ENCODE data around the gene NFATC3. TPM values are rescaled to one million over a fixed set of nuclear protein-coding genes. Genes with fewer than 3 reads are reported as not detected.

NFATC3 gene
- total RNA-seq, 1 experiment from 2014 or later: 33.0 TPM

DNA sequence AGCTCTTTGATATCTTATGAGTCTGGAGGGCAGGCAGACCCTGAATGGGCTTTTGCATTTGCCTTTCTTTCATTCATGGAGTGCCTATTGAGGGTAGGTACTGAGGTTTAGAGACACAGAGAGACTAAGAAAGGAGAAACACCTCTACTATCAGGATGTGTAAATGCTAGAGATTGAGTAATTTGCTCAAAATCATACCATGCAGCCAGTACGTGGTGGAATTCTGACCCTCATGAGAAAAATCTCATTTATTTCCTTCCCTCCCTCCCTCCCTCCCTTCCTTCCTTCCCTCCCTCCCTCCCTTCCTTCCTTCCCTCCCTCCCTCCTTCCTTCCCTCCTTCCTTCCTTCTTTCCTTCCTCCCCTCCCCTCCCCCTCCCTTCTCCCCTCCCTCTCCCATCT, 18.4 kb upstream of the NFATC3 start:
- TF ChIP-seq, protein P1, sequence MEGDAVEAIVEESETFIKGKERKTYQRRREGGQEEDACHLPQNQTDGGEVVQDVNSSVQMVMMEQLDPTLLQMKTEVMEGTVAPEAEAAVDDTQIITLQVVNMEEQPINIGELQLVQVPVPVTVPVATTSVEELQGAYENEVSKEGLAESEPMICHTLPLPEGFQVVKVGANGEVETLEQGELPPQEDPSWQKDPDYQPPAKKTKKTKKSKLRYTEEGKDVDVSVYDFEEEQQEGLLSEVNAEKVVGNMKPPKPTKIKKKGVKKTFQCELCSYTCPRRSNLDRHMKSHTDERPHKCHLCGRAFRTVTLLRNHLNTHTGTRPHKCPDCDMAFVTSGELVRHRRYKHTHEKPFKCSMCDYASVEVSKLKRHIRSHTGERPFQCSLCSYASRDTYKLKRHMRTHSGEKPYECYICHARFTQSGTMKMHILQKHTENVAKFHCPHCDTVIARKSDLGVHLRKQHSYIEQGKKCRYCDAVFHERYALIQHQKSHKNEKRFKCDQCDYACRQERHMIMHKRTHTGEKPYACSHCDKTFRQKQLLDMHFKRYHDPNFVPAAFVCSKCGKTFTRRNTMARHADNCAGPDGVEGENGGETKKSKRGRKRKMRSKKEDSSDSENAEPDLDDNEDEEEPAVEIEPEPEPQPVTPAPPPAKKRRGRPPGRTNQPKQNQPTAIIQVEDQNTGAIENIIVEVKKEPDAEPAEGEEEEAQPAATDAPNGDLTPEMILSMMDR (conservative IDR thresholded peaks at IDR 0.05): no peak
- no peaks in the 10 kb centered on the region for H3K23me2 ChIP-seq (ENCODE audit: insufficient read length, low read depth, low read length, poor library complexity, severe bottlenecking)

More for the DNA sequence above, 18.4 kb upstream of the NFATC3 start:
- Histone ChIP-seq H2BK20ac (ENCODE audit: low read depth, low read length, poor library complexity, severe bottlenecking) (no peak overlapping the region), H2AK5ac (ENCODE audit: insufficient read length, low read length) (no peak overlapping the region), H3K27me3 (ENCODE audit: insufficient read depth, low read length) (no peaks in the 10 kb centered on the region), H3K9ac (ENCODE audit: extremely low read depth, insufficient read length, low read length) (no peak overlapping the region), H3K14ac (ENCODE audit: insufficient read depth, low read length) (no peak overlapping the region), H3K56ac (ENCODE audit: insufficient read length, low read depth, low read length) (no peak overlapping the region), H3K79me2 (ENCODE audit: insufficient read depth, low read length) (no peaks in the 10 kb centered on the region), H2BK12ac (ENCODE audit: insufficient read length, low read depth, low read length) (no peak overlapping the region), H2AFZ (ENCODE audit: low read length) (no peak overlapping the region), H3K79me1 (ENCODE audit: insufficient read depth, low read depth, low read length, poor library complexity, severe bottlenecking) (no peaks in the 10 kb centered on the region), H3K23ac (ENCODE audit: insufficient read length, low read depth, low read length) (no peak overlapping the region), H2BK120ac (ENCODE audit: low read depth, low read length, poor library complexity, severe bottlenecking) (no peak overlapping the region), H2BK15ac (ENCODE audit: low read depth, low read length) (no peak overlapping the region), H3T11ph (ENCODE audit: low read length) (no peak overlapping the region), H3K27ac (ENCODE audit: insufficient read length, low read depth, low read length) (no peak overlapping the region), H2BK5ac (ENCODE audit: insufficient read length, low read length) (no peak overlapping the region), H4K5ac (ENCODE audit: insufficient read length, low read depth, low read length) (no peak overlapping the region), H3K4me1 (ENCODE audit: insufficient read depth, low read length) (no peaks in the 10 kb centered on the region), H4K8ac (replicated peaks; ENCODE audit: insufficient read length, low read depth, low read length) (no peak overlapping the region), H4K20me1 (ENCODE audit: control insufficient read depth, insufficient read depth, insufficient read length) (no peaks in the 10 kb centered on the region), H4K91ac (ENCODE audit: insufficient read length, low read depth, low read length) (no peak overlapping the region), H3K18ac (ENCODE audit: insufficient read length, low read depth, low read length) (no peak overlapping the region), H3K4ac (ENCODE audit: low read depth, low read length) (no peak overlapping the region), H3K4me2 (ENCODE audit: insufficient read depth, insufficient read length, low read length) (no peak overlapping the region), H3K9me3 (ENCODE audit: control insufficient read depth, low read depth, low read length) (no peaks in the 10 kb centered on the region)
- Mint-ChIP-seq H3K4me3 (no peak overlapping the region), H3K36me3 (ENCODE audit: insufficient read depth in 1 of 3, low read depth in 3 of 3) (peaks cover 10 to 40% (median 23%) of the 10 kb centered on the region in 3 experiments; a peak in 6 of 7 replicates), H3K4me1 (no peaks in the 10 kb centered on the region), H3K27ac (no peak overlapping the region), H3K9me3 (no peaks in the 10 kb centered on the region), H3K27me3 (ENCODE audit: low read depth) (no peaks in the 10 kb centered on the region)
- no CpG with 5 or more reads among the region's 1 CpG for WGBS (ENCODE audit: extremely low coverage, insufficient read length, low lambda C conversion rate)
- no peak for DNase-seq
